Adrenal gland (tissue), 12 donors: Measurements from ENCODE around the gene MRGPRE. TPM values are rescaled to one million over a fixed set of nuclear protein-coding genes. Genes with fewer than 3 reads are reported as not detected.

ENCODE experiments used
- DNase-seq, 7 donors: peaks; one replicate each; pipeline ENCODE4 v3.0.0-alpha.2; 2019 to 2020
- H3K27ac ChIP-seq, 5 donors: fragments of 200-600 bp; sonication (generic) in 4 of 5; 1 replicate in 3 of 5; 2 replicates in 2 of 5; pipeline versions ENCODE4 v1.5.1 to v1.8.0; 2016 to 2020; ENCODE audit warnings: mild to moderate bottlenecking in 1 of 5
- H3K27me3 ChIP-seq: fragments of 200-600 bp; 2 replicates; pipeline ENCODE4 v1.8.0; 2021
- H3K36me3 ChIP-seq, 2 donors: fragments of 200-600 bp; replicated peaks in 1 of 2; 1 replicate in 1 of 2; 2 replicates in 1 of 2; pipeline versions ENCODE4 v1.5.1 to v1.8.0; 2018 to 2022
- H3K4me1 ChIP-seq, 2 donors: fragments of 200-600 bp; replicated peaks in 1 of 2; 1 replicate in 1 of 2; 2 replicates in 1 of 2; pipeline versions ENCODE4 v1.5.1 to v1.8.0; 2018 to 2021
- H3K4me3 ChIP-seq, 4 donors: fragments of 200-600 bp; sonication (generic) in 3 of 4; one replicate each; pipeline ENCODE4 v1.5.1; 2016 to 2018
- H3K9me3 ChIP-seq, 3 donors: fragments of 200-600 bp; sonication (generic) in 1 of 3; replicated peaks in 1 of 3; 1 replicate in 2 of 3; 2 replicates in 1 of 3; pipeline versions ENCODE4 v1.5.1 to v1.8.0; 2016 to 2021
- POLR2A ChIP-seq, 2 donors: fragments of 450-650 bp; IDR thresholded peaks; one replicate each; pipeline ENCODE4 v1.6.1; 2017; ENCODE audit warnings: antibody characterized with exemption in 2 of 2, mild to moderate bottlenecking in 2 of 2, moderate library complexity in 1 of 2
- WGBS, 4 donors: extraction: QIAGEN DNeasy Blood & Tissue Kit in 2 of 4; methylation state at CpG; one replicate each; pipeline versions ENCODE4 v1.1.5 to v1.1.7; 2013 to 2017; 5-methylcytosine and 5-hydroxymethylcytosine counted together
- intact Hi-C, 2 donors: fragments of 100-400 bp; cut with DNase I; formaldehyde crosslinking; loops; one replicate each; pipeline versions ENCODE4 v1.14.1 to v1.15.0; 2022 to 2023
- polyA plus RNA-seq, 3 donors: library from polyadenylated mRNA; stranded (reverse); fragments of 200-250 nt in 2 of 3; fragments of 350-450 nt in 1 of 3; fragmentation: Illumina TruSeq in 1 of 3; extraction: RNeasy Lipid Tissue Mini Kit (QIAGEN cat#74804) in 1 of 3; gene quantifications; one replicate each; pipeline ENCODE4 v1.2.3, GENCODE V29; 2013 to 2014
- total RNA-seq, 9 donors: library from RNA; depleted of rRNA in 4 of 9; stranded (reverse); fragments of >200 nt in 4 of 9; fragments of 120-200 nt in 1 of 9; fragmentation: NEBNext Ultra II Directional in 1 of 9; extraction: Animal tissue kit (Norgen Biotek cat#: 25700) in 1 of 9; gene quantifications; one replicate each; pipeline versions ENCODE4 v1.1.0 to v1.2.4, GENCODE V29; 2013 to 2023
- TF ChIP-seq, protein P1 (sequence below), 6 experiments: fragments of 450-650 bp in 4 of 6; fragments of 200-600 bp in 2 of 6; sonication (generic) in 1 of 6; IDR thresholded peaks; 1 replicate in 5 of 6; 2 replicates in 1 of 6; pipeline versions ENCODE4 v1.5.1 to v1.8.0; 2016 to 2021; ENCODE audit warnings: antibody characterized with exemption in 6 of 6, mild to moderate bottlenecking in 2 of 6, moderate library complexity in 1 of 6
- donor health status: healthy with polysubstance abuse.
- donor health status: Bipolar disorder and iron deficiency.
- donor health status: DM: yes; HTN: yes; CAD: no.
- donor health status: DM: no; HTN: no; CAD: no.
- donor health status: DM: no; HTN: no; CAD: no.
- donor health status: DM: yes; HTN: yes; CAD: no.

MRGPRE gene
- total and polyA plus RNA-seq, 12 donors = not detected

GRCh38 chr11:3215346-3216026 is 16.7 kb downstream of the MRGPRE start:
- intact Hi-C loops = loop anchor here (5.0 to 10.0 kb wide), 3 partner anchors 91 to 178 kb away; no protein-coding TSS in a partner anchor
- H3K27ac ChIP-seq = no peak overlapping the region
- peak in 2 of 7 donors; percentile 18 to 29 for DNase-seq
- no peak for TF ChIP-seq POLR2A (IDR thresholded peaks at IDR 0.05)
- TF ChIP-seq, protein P1, sequence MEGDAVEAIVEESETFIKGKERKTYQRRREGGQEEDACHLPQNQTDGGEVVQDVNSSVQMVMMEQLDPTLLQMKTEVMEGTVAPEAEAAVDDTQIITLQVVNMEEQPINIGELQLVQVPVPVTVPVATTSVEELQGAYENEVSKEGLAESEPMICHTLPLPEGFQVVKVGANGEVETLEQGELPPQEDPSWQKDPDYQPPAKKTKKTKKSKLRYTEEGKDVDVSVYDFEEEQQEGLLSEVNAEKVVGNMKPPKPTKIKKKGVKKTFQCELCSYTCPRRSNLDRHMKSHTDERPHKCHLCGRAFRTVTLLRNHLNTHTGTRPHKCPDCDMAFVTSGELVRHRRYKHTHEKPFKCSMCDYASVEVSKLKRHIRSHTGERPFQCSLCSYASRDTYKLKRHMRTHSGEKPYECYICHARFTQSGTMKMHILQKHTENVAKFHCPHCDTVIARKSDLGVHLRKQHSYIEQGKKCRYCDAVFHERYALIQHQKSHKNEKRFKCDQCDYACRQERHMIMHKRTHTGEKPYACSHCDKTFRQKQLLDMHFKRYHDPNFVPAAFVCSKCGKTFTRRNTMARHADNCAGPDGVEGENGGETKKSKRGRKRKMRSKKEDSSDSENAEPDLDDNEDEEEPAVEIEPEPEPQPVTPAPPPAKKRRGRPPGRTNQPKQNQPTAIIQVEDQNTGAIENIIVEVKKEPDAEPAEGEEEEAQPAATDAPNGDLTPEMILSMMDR (IDR thresholded peaks at IDR 0.05) = no peak
- H3K27me3 ChIP-seq = no peaks in the 10 kb centered on the region
- no peaks in the 10 kb centered on the region for H3K4me1 ChIP-seq
- no peak overlapping the region for H3K4me3 ChIP-seq
- WGBS, 4 donors = 34 to 72% (median 43%) methylated on average over 5 to 17 of the region's 17 CpGs; no CpG with 5 or more reads in 1 of the 4 donors
- H3K9me3 ChIP-seq = no peaks in the 10 kb centered on the region
- no peaks in the 10 kb centered on the region for H3K36me3 ChIP-seq

DNA sequence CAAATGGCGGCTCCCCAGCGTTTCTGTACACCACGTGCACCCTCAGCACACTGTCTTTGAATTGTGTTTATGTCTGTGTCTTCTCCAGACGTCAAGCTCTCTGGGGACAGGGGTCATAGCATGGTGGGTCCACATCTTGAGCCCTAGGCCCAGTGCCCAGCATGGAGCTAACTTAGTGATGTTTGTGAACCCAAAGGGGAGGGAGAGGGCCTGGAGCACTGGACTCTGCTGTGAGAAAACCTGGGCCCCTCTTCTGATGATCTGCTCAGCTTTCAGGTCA is 17.9 kb downstream of the MRGPRE start:
- TF ChIP-seq, protein P1 (IDR thresholded peaks at IDR 0.05) = no peak
- no peak for TF ChIP-seq POLR2A (IDR thresholded peaks at IDR 0.05)
- no peak for DNase-seq
- intact Hi-C loops = loop anchor here in 1 of 2 donors (10.0 kb wide), 1 partner anchor 90 kb away; no protein-coding TSS in a partner anchor
- no peak overlapping the region for H3K4me3 ChIP-seq
- WGBS, 4 donors = 71 to 85% (median 79%) methylated on average over 3 to 4 of the region's 4 CpGs
- H3K9me3 ChIP-seq = no peaks in the 10 kb centered on the region
- H3K27me3 ChIP-seq = no peaks in the 10 kb centered on the region
- H3K4me1 ChIP-seq = no peaks in the 10 kb centered on the region
- H3K36me3 ChIP-seq = no peaks in the 10 kb centered on the region
- no peak overlapping the region for H3K27ac ChIP-seq

DNA sequence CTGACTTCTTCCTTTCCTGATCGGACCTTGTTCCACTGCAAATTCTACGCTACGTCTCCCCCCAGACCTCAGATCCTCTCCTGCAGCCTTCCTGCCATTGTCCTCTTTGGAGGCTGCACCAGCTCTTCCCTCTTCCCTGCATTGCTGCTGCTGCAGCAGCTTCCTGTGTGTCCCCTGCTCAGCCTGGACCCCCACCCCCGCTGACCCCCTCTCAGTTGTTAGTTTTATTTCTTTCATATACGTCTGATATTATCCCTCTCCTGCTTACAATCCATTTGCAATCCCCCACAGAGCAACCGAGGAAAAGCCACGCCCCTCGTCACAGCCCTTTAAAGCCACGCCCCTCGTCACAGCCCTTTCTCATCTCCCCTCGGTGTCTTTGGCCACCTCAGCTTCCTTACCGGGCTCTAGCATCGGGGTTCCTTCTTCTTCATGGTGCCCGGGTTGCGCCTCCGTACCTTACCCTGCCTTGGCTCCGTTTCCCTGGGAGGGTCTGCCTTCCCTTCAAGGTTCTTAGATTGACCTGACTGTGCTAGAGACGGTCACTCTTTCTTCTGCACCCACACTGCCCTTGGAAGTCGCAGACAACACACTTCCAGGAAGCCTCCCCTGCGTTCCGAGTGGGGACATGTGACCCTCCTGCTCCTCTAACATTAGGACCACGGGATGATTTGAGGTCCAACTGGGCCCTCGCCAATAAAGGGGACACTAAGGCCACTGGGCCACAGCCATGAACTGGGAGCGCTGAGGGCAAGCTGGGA is 18.4 kb downstream of the MRGPRE start:
- intact Hi-C loops = loop anchor here in 1 of 2 donors (10.0 kb wide), 1 partner anchor 89 kb away; no protein-coding TSS in a partner anchor
- Histone ChIP-seq H3K27ac (no peak overlapping the region), H3K9me3 (no peaks in the 10 kb centered on the region), H3K4me1 (no peaks in the 10 kb centered on the region), H3K4me3 (no peak overlapping the region), H3K36me3 (no peaks in the 10 kb centered on the region), H3K27me3 (no peaks in the 10 kb centered on the region)
- no peak for DNase-seq
- TF ChIP-seq, protein P1 (IDR thresholded peaks at IDR 0.05) = no peak
- no peak for TF ChIP-seq POLR2A (IDR thresholded peaks at IDR 0.05)
- 59 to 61% (median 60%) methylated on average over 18 to 24 of the region's 24 CpGs for WGBS, 4 donors

- WGBS, 4 donors = 79 to 94% (median 92%) methylated on average over 5 to 6 of the region's 6 CpGs
- Histone ChIP-seq H3K4me1 (no peaks in the 10 kb centered on the region), H3K4me3 (no peak overlapping the region), H3K27me3 (peaks cover 6% of the 10 kb centered on the region), H3K36me3 (no peaks in the 10 kb centered on the region), H3K9me3 (no peaks in the 10 kb centered on the region), H3K27ac (no peak overlapping the region)
- no peak for DNase-seq
- TF ChIP-seq POLR2A (IDR thresholded peaks at IDR 0.05) = no peak
- TF ChIP-seq, protein P1 (IDR thresholded peaks at IDR 0.05) = no peak
- intact Hi-C loops = no loop called here
These were observed 23.9 kb downstream of the MRGPRE start for GRCh38 chr11:3208272-3208671.
